Thyroid gland (tissue), 4 donors: ENCODE data around the gene KLHL25. TPM values are rescaled to one million over a fixed set of nuclear protein-coding genes. Genes with fewer than 3 reads are reported as not detected.

Experiments
- DNase-seq, 2 donors: peaks; one replicate each; pipeline ENCODE4 v3.0.0-alpha.2; 2019
- H3K27ac ChIP-seq, 3 donors: fragments of 200-600 bp; sonication (generic); 1 replicate in 2 of 3; 2 replicates in 1 of 3; pipeline ENCODE4 v1.5.1; 2016 to 2019; ENCODE audit warnings: mild to moderate bottlenecking in 1 of 3, moderate library complexity in 1 of 3
- H3K27me3 ChIP-seq: fragments of 200-600 bp; sonication (generic); one replicate; pipeline ENCODE4 v1.5.1; 2019
- H3K36me3 ChIP-seq, 2 donors: fragments of 200-600 bp; sonication (generic); one replicate each; pipeline ENCODE4 v1.5.1; 2016 to 2019
- H3K4me1 ChIP-seq, 2 donors: fragments of 200-600 bp; sonication (generic); one replicate each; pipeline ENCODE4 v1.5.1; 2017 to 2019
- H3K4me3 ChIP-seq, 3 donors: fragments of 200-600 bp; sonication (generic); replicated peaks in 1 of 3; 1 replicate in 2 of 3; 2 replicates in 1 of 3; pipeline ENCODE4 v1.5.1; 2016; ENCODE audit warnings: mild to moderate bottlenecking in 1 of 3
- H3K9me3 ChIP-seq: fragments of 200-600 bp; sonication (generic); one replicate; pipeline ENCODE4 v1.5.1; 2017
- POLR2A ChIP-seq, 2 donors: fragments of 450-650 bp; IDR thresholded peaks; one replicate each; pipeline ENCODE4 v1.6.1; 2017; ENCODE audit warnings: antibody characterized with exemption in 2 of 2, mild to moderate bottlenecking in 2 of 2, moderate library complexity in 1 of 2
- WGBS, 2 donors: methylation state at CpG; one replicate each; pipeline ENCODE4 v1.1.5; 2017; 5-methylcytosine and 5-hydroxymethylcytosine counted together
- intact Hi-C: fragments of 100-400 bp; cut with DNase I; formaldehyde crosslinking; loops from one replicate; pipeline ENCODE4 v1.15.1; 2023
- total RNA-seq, 4 donors: library from RNA; depleted of rRNA; stranded (reverse); fragments of >200 nt; gene quantifications; one replicate each; pipeline ENCODE4 v1.2.3, GENCODE V29; 2016
- TF ChIP-seq, protein P1 (sequence below), 6 experiments: fragments of 200-600 bp in 3 of 6; fragments of 450-650 bp in 3 of 6; sonication (generic) in 3 of 6; IDR thresholded peaks; one replicate each; pipeline ENCODE4 v1.5.1; 2016 to 2019; ENCODE audit warnings: antibody characterized with exemption in 6 of 6, mild to moderate bottlenecking in 2 of 6, inconsistent platforms in 1 of 6, moderate library complexity in 1 of 6

The KLHL25 gene
- total RNA-seq, 4 donors from 2014 or later: 4.2 to 8.8 (median 4.8) TPM

DNA sequence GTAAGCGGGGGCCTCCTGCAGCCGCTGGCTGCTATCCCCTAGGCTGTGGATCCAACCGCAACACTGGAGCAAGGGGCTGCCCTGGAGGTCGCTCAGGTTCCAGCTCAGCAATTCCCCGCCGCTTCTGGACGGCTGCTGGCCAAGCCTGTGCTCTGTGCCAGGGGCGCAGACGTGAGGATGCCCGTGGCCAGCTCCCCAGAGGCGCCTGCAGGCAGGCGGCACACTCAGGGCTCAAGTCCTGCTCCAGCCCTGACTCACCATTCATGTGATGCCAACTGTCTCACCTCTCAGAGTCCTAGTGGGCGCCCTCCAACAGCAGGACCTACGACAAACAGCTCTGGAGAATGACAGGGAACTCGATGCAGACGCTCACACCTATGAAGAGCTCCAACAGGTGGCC lies 31.6 kb downstream of the KLHL25 start:
- Histone ChIP-seq H3K9me3 (no peaks in the 10 kb centered on the region), H3K27me3 (no peaks in the 10 kb centered on the region), H3K4me1 (peaks cover 11 to 26% of the 10 kb centered on the region in 2 donors), H3K27ac (no peak overlapping the region), H3K4me3 (no peak overlapping the region), H3K36me3 (peaks cover 2 to 4% of the 10 kb centered on the region in 2 donors)
- TF ChIP-seq, protein P1, sequence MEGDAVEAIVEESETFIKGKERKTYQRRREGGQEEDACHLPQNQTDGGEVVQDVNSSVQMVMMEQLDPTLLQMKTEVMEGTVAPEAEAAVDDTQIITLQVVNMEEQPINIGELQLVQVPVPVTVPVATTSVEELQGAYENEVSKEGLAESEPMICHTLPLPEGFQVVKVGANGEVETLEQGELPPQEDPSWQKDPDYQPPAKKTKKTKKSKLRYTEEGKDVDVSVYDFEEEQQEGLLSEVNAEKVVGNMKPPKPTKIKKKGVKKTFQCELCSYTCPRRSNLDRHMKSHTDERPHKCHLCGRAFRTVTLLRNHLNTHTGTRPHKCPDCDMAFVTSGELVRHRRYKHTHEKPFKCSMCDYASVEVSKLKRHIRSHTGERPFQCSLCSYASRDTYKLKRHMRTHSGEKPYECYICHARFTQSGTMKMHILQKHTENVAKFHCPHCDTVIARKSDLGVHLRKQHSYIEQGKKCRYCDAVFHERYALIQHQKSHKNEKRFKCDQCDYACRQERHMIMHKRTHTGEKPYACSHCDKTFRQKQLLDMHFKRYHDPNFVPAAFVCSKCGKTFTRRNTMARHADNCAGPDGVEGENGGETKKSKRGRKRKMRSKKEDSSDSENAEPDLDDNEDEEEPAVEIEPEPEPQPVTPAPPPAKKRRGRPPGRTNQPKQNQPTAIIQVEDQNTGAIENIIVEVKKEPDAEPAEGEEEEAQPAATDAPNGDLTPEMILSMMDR (IDR thresholded peaks at IDR 0.05): no peak
- no peak for TF ChIP-seq POLR2A (IDR thresholded peaks at IDR 0.05)
- WGBS, 2 donors: 80 to 83% methylated on average over 7 to 10 of the region's 16 CpGs
- intact Hi-C loops: no loop called here
- peak; percentile 27 for DNase-seq

- Histone ChIP-seq H3K27ac (no peak overlapping the region), H3K36me3 (peaks cover 2 to 4% of the 10 kb centered on the region in 2 donors), H3K4me3 (no peak overlapping the region), H3K9me3 (no peaks in the 10 kb centered on the region), H3K4me1 (peaks cover 11 to 26% of the 10 kb centered on the region in 2 donors), H3K27me3 (no peaks in the 10 kb centered on the region)
- no peak for TF ChIP-seq POLR2A (IDR thresholded peaks at IDR 0.05)
- TF ChIP-seq, protein P1 (IDR thresholded peaks at IDR 0.05): no peak
- no peak for DNase-seq
- intact Hi-C loops: no loop called here
- WGBS, 2 donors: 87 to 93% methylated on average over 6 to 8 of the region's 8 CpGs
Observed at GRCh38 chr15:85762756-85763127, 32.0 kb downstream of the KLHL25 start.

DNA sequence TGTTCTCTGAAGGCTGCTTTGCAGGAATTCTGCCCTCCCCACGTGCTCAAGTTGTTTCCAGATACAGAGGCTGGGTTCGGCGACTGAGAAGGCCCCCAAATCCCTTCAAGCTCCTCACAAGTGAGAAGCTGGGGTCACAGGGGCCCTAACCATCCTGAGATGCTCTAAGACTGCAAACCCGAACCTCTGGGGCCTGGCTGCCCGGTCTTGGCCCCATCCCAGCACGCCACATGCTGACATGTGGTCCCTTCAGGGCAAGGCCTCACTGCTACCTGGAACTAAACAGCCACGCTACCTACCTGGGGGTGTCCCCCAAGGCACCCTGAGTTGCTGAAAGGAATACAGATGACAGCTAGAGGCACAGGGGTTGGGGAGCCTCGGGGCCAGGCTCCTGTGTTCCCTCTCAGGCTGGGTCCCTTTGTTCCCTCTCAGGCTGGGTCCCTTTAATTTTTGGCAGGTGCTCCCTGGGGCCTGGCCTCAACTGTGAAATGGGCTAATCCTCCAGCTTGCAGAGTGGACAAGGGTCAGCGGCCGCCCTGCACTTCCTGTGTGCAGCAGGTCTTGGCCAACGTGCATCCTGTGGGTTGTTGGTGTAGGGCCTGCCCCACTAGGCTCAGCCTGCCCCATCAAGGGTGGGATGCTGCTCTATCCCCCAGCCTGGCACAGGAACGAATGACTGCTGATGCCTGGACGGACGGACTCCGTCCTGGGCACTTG lies 32.5 kb downstream of the KLHL25 start:
- no peaks in the 10 kb centered on the region for H3K9me3 ChIP-seq
- TF ChIP-seq POLR2A (IDR thresholded peaks at IDR 0.05): no peak
- TF ChIP-seq, protein P1 (IDR thresholded peaks at IDR 0.05): no peak
- WGBS, 2 donors: 76 to 88% methylated on average over 9 to 11 of the region's 15 CpGs
- peaks cover 11 to 26% of the 10 kb centered on the region in 2 donors for H3K4me1 ChIP-seq
- DNase-seq: no peak
- peaks cover 2 to 4% of the 10 kb centered on the region in 2 donors for H3K36me3 ChIP-seq
- H3K27ac ChIP-seq: no peak overlapping the region
- no peaks in the 10 kb centered on the region for H3K27me3 ChIP-seq
- no peak overlapping the region for H3K4me3 ChIP-seq
- intact Hi-C loops: no loop called here

- Histone ChIP-seq H3K4me1 (peaks cover 11 to 26% of the 10 kb centered on the region in 2 donors), H3K9me3 (no peaks in the 10 kb centered on the region), H3K36me3 (peaks cover 2 to 4% of the 10 kb centered on the region in 2 donors), H3K27ac (no peak overlapping the region), H3K4me3 (no peak overlapping the region), H3K27me3 (no peaks in the 10 kb centered on the region)
- no peak for TF ChIP-seq POLR2A (IDR thresholded peaks at IDR 0.05)
- TF ChIP-seq, protein P1 (IDR thresholded peaks at IDR 0.05): no peak
- intact Hi-C loops: no loop called here
- no peak for DNase-seq
- WGBS, 2 donors: 84 to 91% methylated on average over 9 of the region's 9 CpGs
Observed at GRCh38 chr15:85761635-85762034, 33.1 kb downstream of the KLHL25 start.

DNA sequence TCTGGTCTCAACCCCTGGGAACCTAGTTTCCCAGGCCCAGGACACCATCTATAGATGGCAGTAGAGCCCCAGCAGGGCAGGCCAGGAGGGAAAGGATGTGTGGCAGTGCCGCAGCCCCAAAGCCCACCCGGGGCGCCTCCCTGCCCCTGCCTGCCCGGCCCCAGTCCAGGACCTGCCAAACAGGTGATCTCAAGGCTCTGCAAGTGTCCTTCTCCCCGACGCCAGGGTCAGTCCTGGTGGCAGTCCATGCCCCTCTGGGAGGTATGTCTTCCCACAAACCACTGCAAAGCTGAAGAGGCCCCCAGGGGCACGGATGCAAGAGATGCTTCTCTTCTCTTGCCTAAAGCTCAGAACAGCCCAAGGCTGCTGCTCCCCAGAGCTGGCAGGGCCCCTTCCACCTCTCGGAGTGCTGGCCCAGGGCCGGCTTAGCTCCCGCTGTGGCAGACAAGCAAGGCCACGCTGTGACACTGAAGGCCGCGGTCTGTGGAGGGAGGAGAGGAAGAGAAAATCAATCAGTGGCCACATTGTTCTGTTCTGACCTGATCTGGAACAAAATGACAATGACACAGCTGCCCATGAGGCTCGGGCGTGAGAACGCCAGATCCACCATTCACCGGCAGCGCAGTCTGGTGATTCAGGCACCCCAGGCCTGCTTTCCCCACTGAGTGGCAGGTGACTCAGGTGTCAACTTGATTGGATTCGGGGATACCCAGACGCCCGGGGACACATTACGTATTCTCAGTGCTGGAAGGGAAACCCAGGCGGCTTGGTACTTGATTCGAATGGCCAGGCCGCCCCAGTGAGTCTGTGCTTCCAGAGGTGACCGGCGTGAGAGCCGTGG lies 34.0 kb downstream of the KLHL25 start:
- no peak for DNase-seq
- Histone ChIP-seq H3K36me3 (peaks cover 2 to 4% of the 10 kb centered on the region in 2 donors), H3K27me3 (no peaks in the 10 kb centered on the region), H3K4me3 (no peak overlapping the region), H3K27ac (no peak overlapping the region), H3K4me1 (peaks cover 11 to 26% of the 10 kb centered on the region in 2 donors), H3K9me3 (no peaks in the 10 kb centered on the region)
- 94% methylated on average over 23 to 28 of the region's 28 CpGs for WGBS, 2 donors
- no peak for TF ChIP-seq POLR2A (IDR thresholded peaks at IDR 0.05)
- TF ChIP-seq, protein P1 (IDR thresholded peaks at IDR 0.05): no peak
- intact Hi-C loops: no loop called here
